HEK293 (cell line): ENCODE measurements around the gene CCDC88C.
A peak's percentile ranks its signal among the peaks of the same experiment; 100 is the strongest.

Experiments
- CTCF ChIA-PET: fragments of 350-600 bp; formaldehyde crosslinking; extraction: SDS; loops from one replicate; lab custom pipeline; 2021; ENCODE audit warnings: antibody characterized with exemption; lab: Yijun Ruan, JAX
- POLR2A ChIA-PET: fragments of 300-600 bp; formaldehyde crosslinking; extraction: SDS; loops from one replicate; lab custom pipeline; 2020; ENCODE audit warnings: antibody characterized with exemption, inconsistent platforms; lab: Yijun Ruan, JAX
- H3K27ac ChIP-seq: fragments of 200-500 bp; sonication (Bioruptor generic); 2 replicates; pipeline ENCODE4 v1.5.1; 2014; ENCODE audit warnings: low read depth, low read length, control low read depth, inconsistent platforms; ENCODE audit errors: extremely low read depth
- H3K36me3 ChIP-seq, 2 experiments: fragments of 200-500 bp in 1 of 2; sonication (Bioruptor generic) in 1 of 2; 1 replicate in 1 of 2; 2 replicates in 1 of 2; pipeline ENCODE4 v1.5.1; 2014 to 2017; ENCODE audit warnings: inconsistent platforms in 2 of 2, low read length in 2 of 2; ENCODE audit not compliant: control insufficient read depth in 2 of 2, insufficient read depth in 1 of 2
- H3K4me1 ChIP-seq: fragments of 200-500 bp; sonication (Bioruptor generic); 2 replicates; pipeline ENCODE4 v1.5.1; 2014; ENCODE audit warnings: mild to moderate bottlenecking, low read length, inconsistent platforms; ENCODE audit not compliant: control insufficient read depth, insufficient read depth
- H3K4me3 ChIP-seq: 2 replicates; pipeline ENCODE4 v1.5.1; 2011; ENCODE audit warnings: low read depth, mild to moderate bottlenecking, control low read depth, low read length, moderate library complexity
- H3K9me3 ChIP-seq: fragments of 200-500 bp; sonication (Bioruptor generic); 2 replicates; pipeline ENCODE4 v1.5.1; 2014; ENCODE audit warnings: low read depth, low read length, inconsistent platforms; ENCODE audit not compliant: control insufficient read depth, insufficient read depth
- EGR2 ChIP-seq: fragments of 450-650 bp; formaldehyde crosslinking; IDR thresholded peaks from 2 replicates; pipeline ENCODE4 v1.5.1; 2016; ENCODE audit warnings: low read depth, missing biosample characterization, missing genetic modification characterization
- GLIS2 ChIP-seq: fragments of 450-650 bp; formaldehyde crosslinking; IDR thresholded peaks from 2 replicates; pipeline ENCODE4 v1.5.1; 2016; ENCODE audit warnings: missing biosample characterization, missing genetic modification characterization
- REST ChIP-seq: fragments of 450-650 bp; formaldehyde crosslinking; IDR thresholded peaks from 2 replicates; pipeline ENCODE4 v1.5.1; 2016; ENCODE audit warnings: missing biosample characterization, missing genetic modification characterization
- SCRT1 ChIP-seq: fragments of 450-650 bp; formaldehyde crosslinking; IDR thresholded peaks from 2 replicates; pipeline ENCODE4 v1.5.1; 2016; ENCODE audit warnings: missing biosample characterization, missing genetic modification characterization, borderline replicate concordance
- TCF7L2 ChIP-seq: IDR thresholded peaks from 2 replicates; pipeline ENCODE4 v1.6.1; 2011; ENCODE audit warnings: low read depth, mild to moderate bottlenecking, inconsistent platforms, low read length, moderate library complexity, borderline replicate concordance
- ZBTB44 ChIP-seq: fragments of 450-650 bp; IDR thresholded peaks from 2 replicates; pipeline ENCODE4 v1.5.1; 2018; ENCODE audit warnings: missing biosample characterization, mild to moderate bottlenecking, missing genetic modification characterization
- ZBTB8A ChIP-seq: fragments of 450-650 bp; formaldehyde crosslinking; IDR thresholded peaks from 2 replicates; pipeline ENCODE4 v1.5.1; 2016; ENCODE audit warnings: missing biosample characterization, missing genetic modification characterization
- ZFHX2 ChIP-seq: fragments of 450-650 bp; formaldehyde crosslinking; conservative IDR thresholded peaks from 2 replicates; pipeline ENCODE4 v1.5.1; 2016; ENCODE audit warnings: missing biosample characterization, missing genetic modification characterization
- ZFP37 ChIP-seq: fragments of 450-650 bp; formaldehyde crosslinking; IDR thresholded peaks from 2 replicates; pipeline ENCODE4 v1.5.1; 2016; ENCODE audit warnings: missing biosample characterization, missing genetic modification characterization
- ZNF121 ChIP-seq: fragments of 450-650 bp; formaldehyde crosslinking; IDR thresholded peaks from 2 replicates; pipeline ENCODE4 v1.5.1; 2016; ENCODE audit warnings: missing biosample characterization, missing genetic modification characterization
- ZNF202 ChIP-seq: fragments of 450-650 bp; formaldehyde crosslinking; IDR thresholded peaks from 2 replicates; pipeline ENCODE4 v1.5.1; 2016; ENCODE audit warnings: missing biosample characterization, missing genetic modification characterization, borderline replicate concordance
- ZNF214 ChIP-seq: fragments of 450-650 bp; formaldehyde crosslinking; IDR thresholded peaks from 2 replicates; pipeline ENCODE4 v1.5.1; 2017; ENCODE audit warnings: missing biosample characterization, mild to moderate bottlenecking, missing genetic modification characterization, borderline replicate concordance
- ZNF248 ChIP-seq: fragments of 450-650 bp; formaldehyde crosslinking; IDR thresholded peaks from 2 replicates; pipeline ENCODE4 v1.5.1; 2017; ENCODE audit warnings: missing biosample characterization, missing genetic modification characterization
- ZNF324 ChIP-seq: fragments of 450-650 bp; formaldehyde crosslinking; IDR thresholded peaks from 2 replicates; pipeline ENCODE4 v1.5.1; 2016; ENCODE audit warnings: missing biosample characterization, missing genetic modification characterization
- ZNF354C ChIP-seq: fragments of 450-650 bp; formaldehyde crosslinking; IDR thresholded peaks from 2 replicates; pipeline ENCODE4 v1.5.1; 2016; ENCODE audit warnings: missing biosample characterization, missing genetic modification characterization, low read depth, borderline replicate concordance
- ZNF416 ChIP-seq: fragments of 450-650 bp; formaldehyde crosslinking; IDR thresholded peaks from 2 replicates; pipeline ENCODE4 v1.5.1; 2016; ENCODE audit warnings: missing biosample characterization, missing genetic modification characterization
- ZNF423 ChIP-seq: fragments of 450-650 bp; formaldehyde crosslinking; IDR thresholded peaks from 2 replicates; pipeline ENCODE4 v1.5.1; 2016; ENCODE audit warnings: missing biosample characterization, missing genetic modification characterization
- ZNF449 ChIP-seq: fragments of 450-650 bp; formaldehyde crosslinking; IDR thresholded peaks from 2 replicates; pipeline ENCODE4 v1.5.1; 2017; ENCODE audit warnings: missing biosample characterization, mild to moderate bottlenecking, missing genetic modification characterization, moderate library complexity
- ZNF529 ChIP-seq: fragments of 450-650 bp; formaldehyde crosslinking; IDR thresholded peaks from 2 replicates; pipeline ENCODE4 v1.5.1; 2017; ENCODE audit warnings: missing genetic modification characterization, missing biosample characterization; ENCODE audit not compliant: insufficient replicate concordance
- ZNF830 ChIP-seq: fragments of 450-650 bp; IDR thresholded peaks from 2 replicates; pipeline ENCODE4 v1.5.0; 2018; ENCODE audit warnings: missing biosample characterization, missing genetic modification characterization, low read depth, mild to moderate bottlenecking, moderate library complexity
- TF ChIP-seq, protein P1 (sequence below): fragments of 450-650 bp; formaldehyde crosslinking; IDR thresholded peaks from 2 replicates; pipeline ENCODE4 v1.5.1; 2016; ENCODE audit warnings: missing biosample characterization, missing genetic modification characterization

The CCDC88C gene

GRCh38 chr14:91273273-91273884 lies 144.2 kb downstream of the CCDC88C start:
- H3K9me3 ChIP-seq, result no peaks in the 10 kb centered on the region
- H3K36me3 ChIP-seq, result peaks cover 0 to 23% of the 10 kb centered on the region in 2 experiments; a peak in 2 of 3 replicates
- ChIA-PET POLR2A (no interaction called here), CTCF (interaction anchor here (0.6 kb wide), 1 partner anchor 52 kb away, joined by 3 read pairs; no protein-coding TSS in a partner anchor)
- no peak overlapping the region for H3K4me3 ChIP-seq
- H3K27ac ChIP-seq, result no peak overlapping the region
- TF ChIP-seq ZFP37 (tag by site-specific recombination) (no peak), ZNF121 (no peak), SCRT1 (tag by site-specific recombination) (no peak), ZNF248 (tag by site-specific recombination) (no peak), GLIS2 (tag by site-specific recombination) (peak; percentile 19; the same call in 1 of the 2 replicates), ZBTB8A (tag by site-specific recombination) (no peak), ZNF202 (tag by site-specific recombination) (no peak), ZFHX2 (tag by site-specific recombination) (peak; percentile 34; the same call in 1 of the 2 replicates), EGR2 (tag by site-specific recombination) (0 out of 2 replicates have a peak, but pooled peaks have one; percentile 25)
- TF ChIP-seq, protein P1, sequence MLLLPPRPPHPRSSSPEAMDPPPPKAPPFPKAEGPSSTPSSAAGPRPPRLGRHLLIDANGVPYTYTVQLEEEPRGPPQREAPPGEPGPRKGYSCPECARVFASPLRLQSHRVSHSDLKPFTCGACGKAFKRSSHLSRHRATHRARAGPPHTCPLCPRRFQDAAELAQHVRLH (tag by site-specific recombination), result no peak
- H3K4me1 ChIP-seq, result no peaks in the 10 kb centered on the region

GRCh38 chr14:91272341-91273272 lies 145.0 kb downstream of the CCDC88C start:
- H3K36me3 ChIP-seq, result peaks cover 0 to 17% of the 10 kb centered on the region in 2 experiments; a peak in 2 of 3 replicates
- ChIA-PET POLR2A (no interaction called here), CTCF (interaction anchor here (0.7 kb wide), 1 partner anchor 14 kb away, joined by 3 read pairs; no protein-coding TSS in a partner anchor)
- no peak overlapping the region for H3K27ac ChIP-seq
- H3K9me3 ChIP-seq, result no peaks in the 10 kb centered on the region
- H3K4me1 ChIP-seq, result no peaks in the 10 kb centered on the region
- no peak overlapping the region for H3K4me3 ChIP-seq
- no peak for TF ChIP-seq ZNF423 (tag by site-specific recombination)
- no peak for TF ChIP-seq ZBTB44
- no peak for TF ChIP-seq ZNF324 (tag by site-specific recombination)
- no peak for TF ChIP-seq ZNF529 (tag by site-specific recombination)
- TF ChIP-seq ZNF830, result no peak
- no peak for TF ChIP-seq ZNF214 (tag by site-specific recombination)
- no peak for TF ChIP-seq TCF7L2
- TF ChIP-seq SCRT1 (tag by site-specific recombination), result no peak
- TF ChIP-seq REST (tag by site-specific recombination), result no peak
- TF ChIP-seq ZNF354C (tag by site-specific recombination), result no peak
- TF ChIP-seq ZNF449 (tag by site-specific recombination), result no peak
- no peak for TF ChIP-seq ZNF416
